HG02610 (cell line): ENCODE data around the gene GBGT1.
"Not testable (repeated sequence)": the region's sequence is repeated elsewhere in the genome, so short reads cannot be mapped to it uniquely, and the experiment has no call there.

Experiments used
- ATAC-seq: cut with Tn5 transposase; IDR thresholded peaks from one replicate; pipeline ENCODE4 v1.9.1; 2021; ENCODE audit warnings: mild to moderate bottlenecking, moderate library complexity; ENCODE audit not compliant: unreplicated experiment

The GBGT1 gene

DNA sequence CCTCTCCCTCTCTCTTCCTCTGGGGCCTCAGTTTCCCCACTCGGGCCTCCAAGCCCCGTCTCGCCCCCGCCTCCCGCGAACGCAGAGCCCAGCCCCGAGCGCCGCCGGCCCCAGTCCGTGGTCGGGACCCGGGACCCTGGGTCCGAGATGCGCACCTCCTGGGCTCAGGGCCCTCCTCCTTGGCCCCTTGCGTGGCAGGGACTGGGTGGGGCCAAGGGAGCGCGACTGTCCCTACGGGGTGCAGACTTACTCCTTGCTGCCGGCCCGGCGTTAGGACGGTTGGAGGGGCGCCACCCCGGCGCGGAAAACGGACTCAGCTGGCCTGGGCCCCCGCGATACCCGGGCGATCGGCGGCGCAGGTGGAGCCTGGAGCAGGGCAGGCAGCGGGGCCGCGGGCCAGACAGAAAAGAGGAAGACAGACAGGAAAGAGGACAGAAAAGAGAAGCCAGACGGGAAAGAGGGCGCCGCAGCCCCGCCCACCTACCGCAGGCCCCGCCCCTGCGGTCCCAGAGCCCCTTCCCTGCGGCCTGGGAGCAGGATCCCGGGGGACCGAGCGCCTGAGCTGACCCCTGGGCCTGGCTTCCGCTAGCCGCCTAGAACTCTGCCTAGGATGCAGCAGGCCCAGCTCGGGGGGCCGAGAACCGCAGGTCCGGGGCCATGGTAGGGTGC is at the start of gene GBGT1:
GBGT1 (minus strand) TSS at position 411 of the 669 bp plus-strand sequence. CDS start 1,502 bp downstream, outside the sequence.
- ATAC-seq, result no peak

DNA sequence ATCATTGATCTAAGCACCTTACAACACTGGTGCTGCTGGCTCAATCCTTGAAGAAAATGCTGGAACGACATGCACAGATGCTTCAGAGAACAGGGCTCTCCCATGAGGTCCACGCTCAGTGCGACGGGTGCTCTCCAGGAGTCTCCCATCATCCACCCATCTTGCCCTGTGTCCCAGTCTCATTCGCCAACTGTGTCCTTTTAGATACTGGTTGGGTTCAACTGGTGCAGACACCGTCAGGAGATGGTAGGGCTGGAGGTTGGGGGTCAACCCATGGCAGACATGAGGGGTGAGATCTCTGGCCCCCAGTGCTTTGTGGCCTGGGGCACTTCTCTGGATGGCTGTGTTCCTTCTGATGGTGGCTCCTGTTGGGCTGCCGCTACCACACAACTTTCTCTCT is 46.9 kb upstream of the GBGT1 start:
- ATAC-seq, result no peak

DNA sequence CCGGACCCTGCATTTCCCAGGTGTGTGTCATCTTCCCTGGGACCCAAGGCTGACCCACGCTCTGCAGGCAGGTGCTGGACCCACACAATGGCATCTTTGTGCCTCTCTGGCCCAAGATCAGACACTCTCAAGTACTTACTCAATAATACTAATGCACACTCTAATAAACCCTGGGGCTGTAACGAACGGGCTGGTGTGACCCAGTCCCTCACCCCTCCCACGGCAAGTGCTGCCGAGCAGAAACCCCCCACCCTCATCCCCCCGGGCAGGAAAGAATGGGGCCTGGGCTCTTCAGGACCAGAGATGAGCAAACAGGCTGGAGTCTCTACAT is 46.5 kb upstream of the GBGT1 start:
- ATAC-seq, result no peak

- not testable (repeated sequence) for ATAC-seq
These were observed 45.9 kb upstream of the GBGT1 start for GRCh38 chr9:133209327-133210201.

DNA sequence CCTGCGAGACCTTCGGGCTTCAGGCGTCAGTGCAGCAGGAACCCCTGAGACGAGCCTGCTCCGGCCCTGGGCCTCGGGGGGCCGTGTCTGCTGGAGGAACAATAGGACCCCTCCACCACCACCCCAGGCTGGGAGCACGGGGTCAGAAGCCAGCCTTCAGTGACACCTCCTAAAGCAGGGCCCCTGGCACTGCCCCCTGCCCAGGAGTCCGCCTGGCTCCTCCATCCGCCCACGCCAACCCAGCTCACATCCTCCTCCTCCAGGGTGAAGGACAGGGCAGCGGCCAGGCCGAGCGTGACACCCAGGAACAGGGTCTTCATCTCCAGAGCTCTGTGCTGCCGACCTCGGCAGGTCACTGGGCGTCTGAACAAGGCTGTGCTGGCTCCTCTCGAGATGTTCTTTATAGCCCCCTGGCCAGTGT is 45.2 kb upstream of the GBGT1 start, which contains the start of gene OBP2B:
OBP2B (minus strand) TSS at position 371 of the 421 bp plus-strand sequence; CDS start at position 320, 51 bp downstream.
- not testable (repeated sequence) for ATAC-seq

- ATAC-seq, result not testable (repeated sequence)
These were observed 44.6 kb upstream of the GBGT1 start for GRCh38 chr9:133208171-133208879.

DNA sequence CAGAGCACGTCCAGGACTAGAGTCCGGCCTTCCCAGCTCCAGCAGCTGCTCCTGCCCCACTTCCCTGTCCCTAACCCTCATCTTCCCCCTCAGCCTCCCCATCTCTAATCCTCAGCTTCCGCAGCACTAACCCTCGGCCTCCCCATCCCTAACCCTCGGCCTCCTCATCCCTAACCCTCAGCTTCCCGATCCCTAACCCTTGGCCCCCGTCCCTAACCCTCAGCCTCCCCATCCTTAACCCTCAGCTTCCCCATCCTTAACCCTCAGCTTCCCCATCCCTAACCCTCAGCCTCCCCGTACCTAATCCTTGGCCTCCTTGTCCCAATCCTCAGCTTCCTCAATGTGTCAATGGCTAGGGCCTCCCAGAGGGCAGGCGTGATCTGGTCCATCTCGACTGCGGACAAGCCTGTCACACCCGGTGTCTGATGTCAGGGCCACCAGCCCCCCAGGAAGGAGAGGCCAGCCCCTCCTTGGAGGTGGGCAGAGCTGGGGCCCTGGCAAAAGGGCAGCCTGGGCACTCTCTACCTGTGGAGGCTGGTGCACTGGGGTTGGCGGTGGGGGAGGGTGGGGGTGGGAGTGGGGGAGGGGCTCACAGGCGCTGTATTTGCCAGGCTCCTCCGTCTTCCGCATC is 43.9 kb upstream of the GBGT1 start:
- no peak for ATAC-seq

- ATAC-seq, result no peak
These were observed 43.4 kb upstream of the GBGT1 start for GRCh38 chr9:133207021-133207531.

GRCh38 chr9:133205996-133206931 is 42.5 kb upstream of the GBGT1 start:
- no peak for ATAC-seq

DNA sequence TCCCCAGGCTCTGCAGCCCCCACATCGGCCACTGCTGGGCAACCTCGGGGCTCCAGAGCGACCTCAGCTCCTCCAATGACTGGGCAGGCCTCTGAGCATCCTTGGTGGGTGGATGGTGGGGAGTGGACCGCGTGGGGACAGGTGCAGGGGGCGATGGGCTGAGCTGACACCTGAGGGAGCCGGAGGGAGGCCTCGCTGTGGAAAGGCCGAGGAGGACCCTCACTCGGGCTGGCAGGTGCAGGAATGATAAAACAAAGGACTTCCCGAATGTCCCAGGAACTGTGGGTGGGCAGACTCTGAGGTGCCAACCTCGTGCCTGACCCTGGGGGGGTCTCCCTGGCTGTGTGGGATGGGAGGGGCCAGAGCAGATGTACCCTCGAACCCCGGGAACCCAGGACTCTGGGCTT is 41.8 kb upstream of the GBGT1 start:
- ATAC-seq, result not testable (repeated sequence)

GRCh38 chr9:133204993-133205336 is 41.3 kb upstream of the GBGT1 start:
- no peak for ATAC-seq

DNA sequence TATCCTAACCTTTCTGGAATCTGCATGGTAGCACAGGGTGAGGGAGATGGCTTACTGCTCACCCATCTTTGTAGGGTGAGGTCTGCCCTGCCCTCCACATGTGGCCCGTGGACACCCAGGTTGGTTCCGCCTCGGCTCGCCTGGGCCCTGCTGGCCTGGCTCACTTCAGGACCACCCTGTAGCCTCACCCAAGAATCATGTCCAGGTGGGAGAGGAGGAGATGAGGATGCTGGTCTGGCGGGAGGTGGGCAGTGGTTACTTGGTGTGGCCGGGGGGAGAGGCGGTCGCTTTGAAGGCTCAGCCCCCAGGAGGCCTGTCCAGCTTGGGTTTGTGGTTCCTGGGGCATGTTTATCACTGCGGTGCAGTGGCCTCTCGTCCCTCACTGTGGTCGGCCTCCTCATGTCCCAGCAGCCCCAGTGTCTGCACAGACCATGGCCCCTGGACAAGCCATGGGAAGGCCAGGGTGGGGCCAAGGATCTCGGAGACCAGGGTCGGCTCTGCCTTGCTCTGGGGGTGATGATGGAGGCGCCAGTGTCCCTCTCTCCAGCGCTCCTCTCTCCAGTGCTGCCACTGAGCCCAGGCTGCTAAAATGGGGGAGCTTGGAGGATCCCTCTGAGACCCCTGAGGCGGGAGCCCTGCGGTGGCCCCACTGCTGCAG is 40.8 kb upstream of the GBGT1 start:
- ATAC-seq, result no peak

GRCh38 chr9:133203506-133204075 is 39.9 kb upstream of the GBGT1 start:
- ATAC-seq, result no peak

- no peak for ATAC-seq
These were observed 39.2 kb upstream of the GBGT1 start for GRCh38 chr9:133202688-133203453.

- no peak for ATAC-seq
These were observed 38.4 kb upstream of the GBGT1 start for GRCh38 chr9:133202145-133202513.

DNA sequence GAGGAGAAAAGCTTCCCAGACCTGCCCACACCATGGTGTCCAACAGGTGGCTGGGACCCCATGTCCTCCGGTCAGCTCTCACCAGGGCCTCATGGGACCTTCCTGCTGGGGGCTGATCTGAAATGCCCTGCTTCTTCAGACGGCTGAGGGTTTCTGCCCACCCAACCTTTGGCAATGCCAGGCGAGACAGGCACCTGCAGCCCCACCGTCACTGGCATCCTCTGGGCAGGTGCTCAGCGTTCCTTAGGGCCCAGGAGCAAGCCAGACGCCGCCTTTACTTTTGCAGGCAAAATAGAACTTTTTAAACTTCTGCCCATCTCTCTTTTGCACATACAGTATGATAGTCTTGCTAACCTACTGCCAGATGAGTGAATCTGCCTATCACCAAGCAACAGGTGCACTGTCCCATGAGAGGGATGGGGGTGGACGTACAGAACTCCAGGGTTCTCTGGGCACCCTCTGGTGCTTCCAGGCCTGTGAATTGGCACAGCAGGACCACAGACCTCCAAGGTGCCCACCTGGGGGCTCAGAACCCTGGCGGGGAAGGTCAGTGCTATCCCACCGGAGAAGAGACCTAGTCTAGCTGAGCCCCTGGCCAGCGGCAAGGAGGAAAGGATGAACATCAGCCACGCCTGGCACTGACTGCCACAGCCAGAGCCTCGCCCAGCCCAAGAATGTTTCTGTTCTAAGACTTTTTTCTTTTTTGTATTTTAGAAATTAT is 37.9 kb upstream of the GBGT1 start:
- no peak for ATAC-seq

DNA sequence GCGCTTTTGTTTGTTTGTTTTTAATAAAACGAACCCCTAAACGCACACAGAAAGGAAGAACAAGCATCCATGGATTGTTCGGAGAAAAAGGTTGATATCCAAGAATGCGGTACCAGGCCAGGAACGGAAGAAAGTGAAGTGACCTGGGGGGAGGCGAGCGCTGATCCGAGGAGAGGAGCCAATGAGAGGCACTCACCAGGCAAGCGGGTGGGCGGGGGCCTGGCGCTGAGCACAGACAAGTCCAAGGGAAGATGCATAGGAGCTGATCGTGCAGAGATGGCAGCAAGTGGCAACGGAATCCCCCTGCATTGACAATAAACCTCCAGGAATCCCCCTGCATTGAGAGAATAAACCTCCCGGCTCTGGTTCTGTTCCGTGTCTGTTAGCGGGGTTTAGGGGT is 36.9 kb upstream of the GBGT1 start:
- ATAC-seq, result no peak
